Measurements from ENCODE around the gene EFNB3.

GRCh38 chr17:7711051-7711755, 6.2 kb downstream of the EFNB3 start:
- TF ChIP-seq CTCF (conservative IDR thresholded peaks at IDR 0.05; ENCODE audit: low read length) (peak; percentile 65), EZH2phosphoT487 (IDR thresholded peaks at IDR 0.05; ENCODE audit: borderline replicate concordance, low read depth, low read length) (no peak)

All from OCI-LY7 (cell line).